ENCODE results near the gene CDH18.

DNA sequence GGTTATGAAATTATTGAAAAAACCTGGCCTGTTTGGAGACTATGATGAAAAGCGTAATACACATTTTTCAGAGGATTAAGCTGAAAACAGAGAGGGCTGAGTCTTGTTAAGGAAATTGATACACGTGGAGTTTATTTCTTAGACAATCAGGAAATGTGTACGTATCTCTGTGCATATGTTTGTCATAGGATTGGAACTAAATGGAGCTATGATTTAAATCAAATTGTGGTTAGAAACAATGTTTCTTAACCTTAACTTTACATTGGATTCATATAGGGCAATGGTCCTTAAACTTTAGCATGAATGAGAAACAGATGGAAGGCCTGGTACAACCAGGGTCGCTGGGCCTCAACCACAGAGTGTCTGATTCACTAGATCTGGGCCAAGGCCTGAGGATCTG lies 451.6 kb downstream of the CDH18 start:
- TF ChIP-seq, protein P1, sequence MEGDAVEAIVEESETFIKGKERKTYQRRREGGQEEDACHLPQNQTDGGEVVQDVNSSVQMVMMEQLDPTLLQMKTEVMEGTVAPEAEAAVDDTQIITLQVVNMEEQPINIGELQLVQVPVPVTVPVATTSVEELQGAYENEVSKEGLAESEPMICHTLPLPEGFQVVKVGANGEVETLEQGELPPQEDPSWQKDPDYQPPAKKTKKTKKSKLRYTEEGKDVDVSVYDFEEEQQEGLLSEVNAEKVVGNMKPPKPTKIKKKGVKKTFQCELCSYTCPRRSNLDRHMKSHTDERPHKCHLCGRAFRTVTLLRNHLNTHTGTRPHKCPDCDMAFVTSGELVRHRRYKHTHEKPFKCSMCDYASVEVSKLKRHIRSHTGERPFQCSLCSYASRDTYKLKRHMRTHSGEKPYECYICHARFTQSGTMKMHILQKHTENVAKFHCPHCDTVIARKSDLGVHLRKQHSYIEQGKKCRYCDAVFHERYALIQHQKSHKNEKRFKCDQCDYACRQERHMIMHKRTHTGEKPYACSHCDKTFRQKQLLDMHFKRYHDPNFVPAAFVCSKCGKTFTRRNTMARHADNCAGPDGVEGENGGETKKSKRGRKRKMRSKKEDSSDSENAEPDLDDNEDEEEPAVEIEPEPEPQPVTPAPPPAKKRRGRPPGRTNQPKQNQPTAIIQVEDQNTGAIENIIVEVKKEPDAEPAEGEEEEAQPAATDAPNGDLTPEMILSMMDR (IDR thresholded peaks at IDR 0.05; ENCODE audit: insufficient read depth, low read length, poor library complexity, severe bottlenecking) = no peak
- no peak for TF ChIP-seq EZH2phosphoT487 (conservative IDR thresholded peaks at IDR 0.05; ENCODE audit: low read length)

All from SU-DHL-6 (cell line).